K562 (cell line): Measurements from ENCODE around the gene DENND10. TPM values are rescaled to one million over a fixed set of nuclear protein-coding genes. Genes with fewer than 3 reads are reported as not detected.

Experiments
- E2F1 ChIP-seq: sonication (generic); formaldehyde crosslinking; IDR thresholded peaks from 2 replicates; pipeline ENCODE4 v1.8.1; 2023; ENCODE audit warnings: mild to moderate bottlenecking, missing genetic modification reagents, moderate library complexity
- FOXP1 ChIP-seq: sonication (generic); formaldehyde crosslinking; IDR thresholded peaks from 2 replicates; pipeline ENCODE4 v1.8.0; 2022; ENCODE audit warnings: mild to moderate bottlenecking, missing genetic modification reagents
- GABPB1 ChIP-seq: sonication (generic); formaldehyde crosslinking; IDR thresholded peaks from 2 replicates; pipeline ENCODE4 v1.8.0; 2022; ENCODE audit warnings: mild to moderate bottlenecking, missing genetic modification reagents
- MBD2 ChIP-seq: sonication (generic); IDR thresholded peaks from 2 replicates; pipeline ENCODE4 v1.6.1; 2016; ENCODE audit warnings: low read depth, borderline replicate concordance
- MLLT1 ChIP-seq, 2 experiments: fragments of 450-650 bp; IDR thresholded peaks; 2 replicates each; pipeline ENCODE4 v1.6.1; 2016
- NFE2 ChIP-seq: IDR thresholded peaks from 2 replicates; pipeline ENCODE4 v1.6.1; 2014; ENCODE audit warnings: antibody characterized with exemption, low read depth
- NUFIP1 ChIP-seq: fragments of 450-650 bp; IDR thresholded peaks from 2 replicates; pipeline ENCODE4 v1.6.1; 2018; ENCODE audit not compliant: partially characterized antibody
- SAFB ChIP-seq: fragments of 200-400 bp; formaldehyde crosslinking; IDR thresholded peaks from 2 replicates; pipeline ENCODE4 v1.6.1; 2017; ENCODE audit warnings: low read depth, low read length, borderline replicate concordance
- SNRNP70 ChIP-seq: fragments of 200-400 bp; formaldehyde crosslinking; optimal IDR thresholded peaks from 2 replicates; pipeline ENCODE3; 2017; ENCODE audit warnings: low read depth, low read length
- TCFL5 ChIP-seq: fragments of 250-450 bp; sonication (Bioruptor Pico); conservative IDR thresholded peaks from 2 replicates; pipeline ENCODE4 v1.6.1; 2021; ENCODE audit warnings: mild to moderate bottlenecking, moderate library complexity, matching md5 sums
- TEAD1 ChIP-seq, 2 experiments: fragments of 450-650 bp in 1 of 2; sonication (generic) in 1 of 2; formaldehyde crosslinking; IDR thresholded peaks; 2 replicates each; pipeline versions ENCODE4 v1.4.0 to v1.8.0; 2020 to 2022; ENCODE audit warnings: mild to moderate bottlenecking in 2 of 2, missing genetic modification reagents in 1 of 2
- ZC3H8 ChIP-seq: fragments of 450-650 bp; IDR thresholded peaks from 2 replicates; pipeline ENCODE4 v1.6.1; 2017
- ZNF282 ChIP-seq: sonication (generic); formaldehyde crosslinking; IDR thresholded peaks from 2 replicates; pipeline ENCODE4 v1.8.1; 2023; ENCODE audit warnings: missing genetic modification reagents
- ZNF395 ChIP-seq: fragments of 200-800 bp; sonication (Bioruptor generic); IDR thresholded peaks from 2 replicates; pipeline ENCODE4 v1.6.1; 2017; ENCODE audit warnings: missing genetic modification characterization, missing compliant biosample characterization
- polyA plus RNA-seq, 8 experiments: library from polyadenylated mRNA; depleted of rRNA in 4 of 8; stranded (reverse) in 5 of 8; unstranded in 3 of 8; fragments of >200 nt; fragmentation: Nextera tagmentation in 2 of 8; fragmentation: Illumina TruSeq in 1 of 8; extraction: Ambion mirVana in 2 of 8; extraction: Trizol in 1 of 8; gene quantifications; 2 replicates each; pipeline versions ENCODE4 v1.2.1 to v1.2.3, GENCODE V29; 2011 to 2014; ENCODE audit warnings: inconsistent platforms in 1 of 8, missing spikeins in 1 of 8
- total RNA-seq, 7 experiments: library from RNA; depleted of rRNA in 6 of 7; stranded (reverse); fragments of >200 nt in 6 of 7; fragmentation: Illumina TruSeq in 2 of 7; extraction: Trizol in 2 of 7; gene quantifications; 2 replicates each; pipeline versions ENCODE4 v1.2.1 to v1.2.3, GENCODE V29; 2011 to 2021; ENCODE audit warnings: low replicate concordance in 1 of 7
- TF ChIP-seq, protein P1 (sequence below), 2 experiments: IDR thresholded peaks; 2 replicates each; pipeline ENCODE4 v1.6.1; 2011; ENCODE audit warnings: borderline replicate concordance in 1 of 2, control low read depth in 1 of 2, low read depth in 1 of 2, low read length in 1 of 2, mild to moderate bottlenecking in 1 of 2, mixed read lengths in 1 of 2, moderate library complexity in 1 of 2; ENCODE audit not compliant: insufficient read depth in 1 of 2, insufficient read length in 1 of 2, poor library complexity in 1 of 2, severe bottlenecking in 1 of 2; ENCODE audit errors: extremely low read depth in 1 of 2
- TF ChIP-seq, protein P2 (sequence below), 3 experiments: IDR thresholded peaks in 2 of 3; conservative IDR thresholded peaks in 1 of 3; 2 replicates each; pipeline ENCODE4 v1.5.1; 2011 to 2012; ENCODE audit warnings: low read length in 3 of 3, mild to moderate bottlenecking in 3 of 3, control low read depth in 2 of 3, improper control_type of control experiment in 1 of 3, inconsistent platforms in 1 of 3, low read depth in 1 of 3, mixed read lengths in 1 of 3, moderate library complexity in 1 of 3; ENCODE audit not compliant: insufficient read depth in 2 of 3
- TF ChIP-seq, protein P3 (sequence below): fragments of 450-650 bp; conservative IDR thresholded peaks from 2 replicates; pipeline ENCODE4 v1.6.1; 2016; ENCODE audit warnings: missing genetic modification characterization, low read depth, mild to moderate bottlenecking, control low read depth, missing compliant biosample characterization

Gene DENND10
- total and polyA plus RNA-seq, 9 of the 15 experiments (the other 6 are each of a cell fraction or from before 2014, with no cell fraction given): 9.4 to 20.0 (median 12.5) TPM

GRCh38 chr10:119080521-119081259, 23.2 kb upstream of the DENND10 start, which contains the start of gene EIF3A (continued):
- TF ChIP-seq, protein P1, sequence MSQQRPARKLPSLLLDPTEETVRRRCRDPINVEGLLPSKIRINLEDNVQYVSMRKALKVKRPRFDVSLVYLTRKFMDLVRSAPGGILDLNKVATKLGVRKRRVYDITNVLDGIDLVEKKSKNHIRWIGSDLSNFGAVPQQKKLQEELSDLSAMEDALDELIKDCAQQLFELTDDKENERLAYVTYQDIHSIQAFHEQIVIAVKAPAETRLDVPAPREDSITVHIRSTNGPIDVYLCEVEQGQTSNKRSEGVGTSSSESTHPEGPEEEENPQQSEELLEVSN (IDR thresholded peaks at IDR 0.05; ENCODE audit: borderline replicate concordance in 1 of 2, extremely low read depth in 1 of 2, insufficient read depth in 1 of 2, insufficient read length in 1 of 2, low read depth in 1 of 2, low read length in 1 of 2, poor library complexity in 1 of 2, severe bottlenecking in 1 of 2): peak; percentile 87 to 88
- TF ChIP-seq ZNF282 (CRISPR knock-in tag) (no peak), NFE2 (no peak), SNRNP70 (no peak), NUFIP1 (no peak), E2F1 (CRISPR knock-in tag) (no peak), ZNF395 (CRISPR knock-in tag) (no peak), SAFB (no peak), ZC3H8 (no peak), MBD2 (peak; percentile 56; the same call in 1 of the 2 replicates), FOXP1 (CRISPR knock-in tag) (no peak), TCFL5 (CRISPR knock-in tag) (no peak), MLLT1 (IDR thresholded peaks at IDR 0.05) (0 out of 4 replicates have a peak, but pooled peaks have one; percentile 18 to 66), TEAD1 (CRISPR knock-in tag; IDR thresholded peaks at IDR 0.05) (no peak), GABPB1 (peak; percentile 76; the same call in 1 of the 2 replicates)
- TF ChIP-seq, protein P2, sequence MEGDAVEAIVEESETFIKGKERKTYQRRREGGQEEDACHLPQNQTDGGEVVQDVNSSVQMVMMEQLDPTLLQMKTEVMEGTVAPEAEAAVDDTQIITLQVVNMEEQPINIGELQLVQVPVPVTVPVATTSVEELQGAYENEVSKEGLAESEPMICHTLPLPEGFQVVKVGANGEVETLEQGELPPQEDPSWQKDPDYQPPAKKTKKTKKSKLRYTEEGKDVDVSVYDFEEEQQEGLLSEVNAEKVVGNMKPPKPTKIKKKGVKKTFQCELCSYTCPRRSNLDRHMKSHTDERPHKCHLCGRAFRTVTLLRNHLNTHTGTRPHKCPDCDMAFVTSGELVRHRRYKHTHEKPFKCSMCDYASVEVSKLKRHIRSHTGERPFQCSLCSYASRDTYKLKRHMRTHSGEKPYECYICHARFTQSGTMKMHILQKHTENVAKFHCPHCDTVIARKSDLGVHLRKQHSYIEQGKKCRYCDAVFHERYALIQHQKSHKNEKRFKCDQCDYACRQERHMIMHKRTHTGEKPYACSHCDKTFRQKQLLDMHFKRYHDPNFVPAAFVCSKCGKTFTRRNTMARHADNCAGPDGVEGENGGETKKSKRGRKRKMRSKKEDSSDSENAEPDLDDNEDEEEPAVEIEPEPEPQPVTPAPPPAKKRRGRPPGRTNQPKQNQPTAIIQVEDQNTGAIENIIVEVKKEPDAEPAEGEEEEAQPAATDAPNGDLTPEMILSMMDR (IDR thresholded peaks at IDR 0.05 in 2 of 3, conservative IDR thresholded peaks at IDR 0.05 in 1 of 3; ENCODE audit: insufficient read depth in 2 of 3, low read depth in 1 of 3, low read length in 3 of 3): no peak
- TF ChIP-seq, protein P3, sequence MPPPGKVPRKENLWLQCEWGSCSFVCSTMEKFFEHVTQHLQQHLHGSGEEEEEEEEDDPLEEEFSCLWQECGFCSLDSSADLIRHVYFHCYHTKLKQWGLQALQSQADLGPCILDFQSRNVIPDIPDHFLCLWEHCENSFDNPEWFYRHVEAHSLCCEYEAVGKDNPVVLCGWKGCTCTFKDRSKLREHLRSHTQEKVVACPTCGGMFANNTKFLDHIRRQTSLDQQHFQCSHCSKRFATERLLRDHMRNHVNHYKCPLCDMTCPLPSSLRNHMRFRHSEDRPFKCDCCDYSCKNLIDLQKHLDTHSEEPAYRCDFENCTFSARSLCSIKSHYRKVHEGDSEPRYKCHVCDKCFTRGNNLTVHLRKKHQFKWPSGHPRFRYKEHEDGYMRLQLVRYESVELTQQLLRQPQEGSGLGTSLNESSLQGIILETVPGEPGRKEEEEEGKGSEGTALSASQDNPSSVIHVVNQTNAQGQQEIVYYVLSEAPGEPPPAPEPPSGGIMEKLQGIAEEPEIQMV: no peak
